ENCODE data around the gene TACO1.

The TACO1 gene

GRCh38 chr17:63641692-63642448 lies 41.2 kb downstream of the TACO1 start:
- no peak for DNase-seq

- no peak for DNase-seq
Observed at GRCh38 chr17:63644846-63645245, 44.2 kb downstream of the TACO1 start.

- no peak for DNase-seq
Observed at GRCh38 chr17:63645775-63646487, 45.2 kb downstream of the TACO1 start.

- DNase-seq, result no peak
Observed at GRCh38 chr17:63646488-63646806, 45.8 kb downstream of the TACO1 start.

- no peak for DNase-seq
Observed at GRCh38 chr17:63647065-63647725, 46.5 kb downstream of the TACO1 start.

GRCh38 chr17:63647936-63648335 lies 47.2 kb downstream of the TACO1 start:
- no peak for DNase-seq

GRCh38 chr17:63649813-63650212 lies 49.1 kb downstream of the TACO1 start:
- DNase-seq, result no peak

GRCh38 chr17:63652106-63652505 lies 51.4 kb downstream of the TACO1 start:
- no peak for DNase-seq

- no peak for DNase-seq
Observed at GRCh38 chr17:63653050-63653449, 52.4 kb downstream of the TACO1 start.

GRCh38 chr17:63657786-63658185 lies 57.1 kb downstream of the TACO1 start:
- DNase-seq, result no peak
